HEK293T (cell line): ENCODE results near the gene ETHE1.

Experiments
- CTCF ChIA-PET: fragments of 350-600 bp; formaldehyde crosslinking; extraction: SDS; loops from one replicate; lab custom pipeline; 2021; ENCODE audit warnings: antibody characterized with exemption, inconsistent platforms; lab: Yijun Ruan, JAX
- POLR2A ChIA-PET: fragments of 350-600 bp; formaldehyde crosslinking; extraction: SDS; loops from one replicate; lab custom pipeline; 2020; ENCODE audit warnings: antibody characterized with exemption, inconsistent platforms; lab: Yijun Ruan, JAX
- DNase-seq: peaks from one replicate; pipeline ENCODE4 v3.0.0; 2012; ENCODE audit warnings: mixed read lengths; ENCODE audit errors: extremely low spot score
- ARNT ChIP-seq: fragments of 450-650 bp; IDR thresholded peaks from 2 replicates; pipeline ENCODE4 v1.6.1; 2017; ENCODE audit warnings: mild to moderate bottlenecking
- BHLHE40 ChIP-seq: fragments of 450-650 bp; IDR thresholded peaks from 2 replicates; pipeline ENCODE4 v1.6.1; 2016; ENCODE audit warnings: mild to moderate bottlenecking, moderate library complexity, borderline replicate concordance
- CTBP1 ChIP-seq: fragments of 450-650 bp; IDR thresholded peaks from 2 replicates; pipeline ENCODE4 v1.6.1; 2016; ENCODE audit warnings: borderline replicate concordance
- ELF4 ChIP-seq: fragments of 450-650 bp; IDR thresholded peaks from 2 replicates; pipeline ENCODE4 v1.6.1; 2017; ENCODE audit warnings: antibody characterized with exemption
- FOXA1 ChIP-seq: fragments of 450-650 bp; IDR thresholded peaks from 2 replicates; pipeline ENCODE4 v1.6.1; 2016; ENCODE audit warnings: mild to moderate bottlenecking
- FOXK2 ChIP-seq: fragments of 450-650 bp; IDR thresholded peaks from 2 replicates; pipeline ENCODE4 v1.6.1; 2016; ENCODE audit warnings: mild to moderate bottlenecking
- FOXM1 ChIP-seq: fragments of 450-650 bp; IDR thresholded peaks from 2 replicates; pipeline ENCODE4 v1.6.1; 2017; ENCODE audit warnings: mild to moderate bottlenecking, borderline replicate concordance
- HDGF ChIP-seq: fragments of 450-650 bp; IDR thresholded peaks from 2 replicates; pipeline ENCODE4 v1.6.1; 2017; ENCODE audit warnings: antibody characterized with exemption, borderline replicate concordance
- L3MBTL2 ChIP-seq: fragments of 450-650 bp; conservative IDR thresholded peaks from 2 replicates; pipeline ENCODE4 v1.6.1; 2016; ENCODE audit warnings: mild to moderate bottlenecking
- LEF1 ChIP-seq: fragments of 450-650 bp; IDR thresholded peaks from 2 replicates; pipeline ENCODE4 v1.6.1; 2017; ENCODE audit warnings: mild to moderate bottlenecking, borderline replicate concordance
- NFRKB ChIP-seq: fragments of 450-650 bp; IDR thresholded peaks from 2 replicates; pipeline ENCODE4 v1.6.1; 2016; ENCODE audit warnings: mild to moderate bottlenecking, moderate library complexity
- PKNOX1 ChIP-seq: fragments of 450-650 bp; IDR thresholded peaks from 2 replicates; pipeline ENCODE4 v1.6.1; 2016
- SP1 ChIP-seq: fragments of 450-650 bp; IDR thresholded peaks from 2 replicates; pipeline ENCODE4 v1.6.1; 2017
- SUZ12 ChIP-seq: fragments of 450-650 bp; IDR thresholded peaks from 2 replicates; pipeline ENCODE4 v1.6.1; 2016; ENCODE audit warnings: mild to moderate bottlenecking
- TARDBP ChIP-seq: fragments of 450-650 bp; IDR thresholded peaks from 2 replicates; pipeline ENCODE4 v1.6.1; 2016
- ZNF384 ChIP-seq: fragments of 450-650 bp; IDR thresholded peaks from 2 replicates; pipeline ENCODE4 v1.6.1; 2016

Gene ETHE1

GRCh38 chr19:43538922-43539321, 11.9 kb upstream of the ETHE1 start:
- POLR2A ChIA-PET: no interaction called here
- CTCF ChIA-PET: no interaction called here
- no peak for DNase-seq
- no peak for TF ChIP-seq FOXA1
- TF ChIP-seq L3MBTL2: no peak
- no peak for TF ChIP-seq CTBP1
- TF ChIP-seq ARNT: no peak
- no peak for TF ChIP-seq FOXK2
- no peak for TF ChIP-seq NFRKB
- TF ChIP-seq ELF4: no peak
- no peak for TF ChIP-seq PKNOX1
- no peak for TF ChIP-seq FOXM1
- TF ChIP-seq BHLHE40: no peak
- TF ChIP-seq HDGF: no peak

- ChIA-PET CTCF (interaction anchor here (0.5 to 1.9 kb wide), 5 partner anchors 16 to 109 kb away, joined by 3 to 6 read pairs (median 4); partner anchors contain the start of genes PHLDB3 and XRCC1), POLR2A (no interaction called here)
- DNase-seq: peak; percentile 49
- TF ChIP-seq LEF1 (no peak), CTBP1 (no peak), HDGF (no peak), ARNT (no peak), ELF4 (no peak), L3MBTL2 (no peak), SUZ12 (no peak), NFRKB (no peak), BHLHE40 (no peak), FOXA1 (no peak), TARDBP (no peak), SP1 (no peak), ZNF384 (no peak), FOXK2 (no peak), PKNOX1 (no peak), FOXM1 (no peak)
Observed at GRCh38 chr19:43534816-43535761, 8.1 kb upstream of the ETHE1 start.

GRCh38 chr19:43534305-43534815, 7.4 kb upstream of the ETHE1 start:
- CTCF ChIA-PET: interaction anchor here (1.6 to 1.9 kb wide), 2 partner anchors 21 to 108 kb away, joined by 4 to 7 read pairs; no protein-coding TSS in a partner anchor
- POLR2A ChIA-PET: interaction anchor here (1.2 to 1.3 kb wide), 2 partner anchors 14 to 62 kb away, joined by 5 to 8 read pairs; partner anchors contain the start of genes IRGQ and ZNF576
- TF ChIP-seq ARNT (no peak), FOXA1 (no peak), L3MBTL2 (no peak), FOXM1 (no peak)
- no peak for DNase-seq

GRCh38 chr19:43533546-43534304, 6.7 kb upstream of the ETHE1 start:
- CTCF ChIA-PET: interaction anchor here (1.6 to 1.9 kb wide), 2 partner anchors 22 to 108 kb away, joined by 4 to 7 read pairs; no protein-coding TSS in a partner anchor
- TF ChIP-seq CTBP1: no peak
- TF ChIP-seq ARNT: no peak
- no peak for TF ChIP-seq ELF4
- no peak for TF ChIP-seq FOXK2
- TF ChIP-seq PKNOX1: no peak
- TF ChIP-seq L3MBTL2: no peak
- TF ChIP-seq HDGF: no peak
- no peak for TF ChIP-seq FOXM1
- no peak for TF ChIP-seq FOXA1
- TF ChIP-seq NFRKB: no peak
- no peak for TF ChIP-seq LEF1
- TF ChIP-seq TARDBP: no peak
- no peak for TF ChIP-seq ZNF384
- no peak for TF ChIP-seq SP1
- no peak for TF ChIP-seq SUZ12
- no peak for TF ChIP-seq BHLHE40
- DNase-seq: peak; percentile 76
- POLR2A ChIA-PET: interaction anchor here (1.1 to 1.3 kb wide), 3 partner anchors 14 to 62 kb away, joined by 3 to 8 read pairs (median 5); partner anchors contain the start of genes IRGQ and ZNF576

- no peak for TF ChIP-seq CTBP1
- no peak for TF ChIP-seq ZNF384
- no peak for TF ChIP-seq L3MBTL2
- no peak for TF ChIP-seq PKNOX1
- TF ChIP-seq LEF1: no peak
- TF ChIP-seq FOXM1: no peak
- TF ChIP-seq SP1: no peak
- no peak for TF ChIP-seq ELF4
- TF ChIP-seq SUZ12: no peak
- no peak for TF ChIP-seq ARNT
- TF ChIP-seq FOXA1: no peak
- no peak for TF ChIP-seq TARDBP
- no peak for TF ChIP-seq NFRKB
- DNase-seq: peak; percentile 49
- CTCF ChIA-PET: interaction anchor here (0.6 to 1.9 kb wide), 5 partner anchors 23 to 210 kb away, joined by 3 to 7 read pairs (median 4); no protein-coding TSS in a partner anchor
- POLR2A ChIA-PET: interaction anchor here (1.1 to 1.3 kb wide), 3 partner anchors 13 to 63 kb away, joined by 3 to 8 read pairs (median 5); partner anchors contain the start of genes IRGQ and ZNF576
Observed at GRCh38 chr19:43532962-43533545, 6.1 kb upstream of the ETHE1 start, which contains the start of gene ZNF575. Gene ZNF575 (plus strand): TSS chr19:43533188. CDS start chr19:43534423, 1,235 bp downstream.
